Fibroblast of lung (primary cell): Measurements from ENCODE around the gene COL27A1.

Experiments used
- CTCF ChIP-seq, 2 donors: IDR thresholded peaks in 1 of 2; conservative IDR thresholded peaks in 1 of 2; 1 replicate in 1 of 2; 2 replicates in 1 of 2; pipeline ENCODE4 v1.5.1; 2011 to 2012; ENCODE audit warnings: low read length in 2 of 2, control low read depth in 1 of 2, inconsistent platforms in 1 of 2, low read depth in 1 of 2, mild to moderate bottlenecking in 1 of 2
- EZH2 ChIP-seq: IDR thresholded peaks from 2 replicates; pipeline ENCODE4 v1.5.1; 2012; ENCODE audit warnings: low read length, control low read depth, mild to moderate bottlenecking; ENCODE audit errors: missing control alignments

GRCh38 chr9:114289571-114290481 lies 134.5 kb downstream of the COL27A1 start:
- no peak for TF ChIP-seq CTCF (conservative IDR thresholded peaks at IDR 0.05 in 1 of 2, IDR thresholded peaks at IDR 0.05 in 1 of 2; ENCODE audit: low read depth in 1 of 2, low read length in 2 of 2)
- TF ChIP-seq EZH2, result no peak
